ENCODE results near the gene LATS2.

LATS2 gene

GRCh38 chr13:21046203-21046602 is 15.2 kb downstream of the LATS2 start:
- DNase-seq, result no peak

- DNase-seq, result no peak
These were observed 16.3 kb downstream of the LATS2 start for GRCh38 chr13:21045100-21045499.

DNA sequence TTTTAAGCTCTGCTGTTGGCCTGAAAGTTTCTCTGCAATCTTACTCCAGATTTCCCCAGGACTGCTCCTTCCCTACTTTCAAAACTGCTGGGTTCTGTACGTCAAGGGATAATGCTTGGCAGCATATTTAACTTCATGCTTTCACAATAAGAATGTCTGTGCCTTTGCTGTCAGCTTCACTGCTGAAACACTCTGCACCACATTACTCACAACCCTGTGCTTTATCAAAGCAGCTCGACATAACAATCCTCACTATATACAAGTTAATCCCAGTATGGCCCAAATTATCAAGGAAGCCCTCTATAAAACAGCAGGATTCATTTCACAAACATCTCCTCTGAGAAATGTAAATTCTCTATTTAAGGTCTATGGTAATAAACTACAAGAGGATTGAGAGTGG is 17.5 kb downstream of the LATS2 start:
- no peak for DNase-seq

DNA sequence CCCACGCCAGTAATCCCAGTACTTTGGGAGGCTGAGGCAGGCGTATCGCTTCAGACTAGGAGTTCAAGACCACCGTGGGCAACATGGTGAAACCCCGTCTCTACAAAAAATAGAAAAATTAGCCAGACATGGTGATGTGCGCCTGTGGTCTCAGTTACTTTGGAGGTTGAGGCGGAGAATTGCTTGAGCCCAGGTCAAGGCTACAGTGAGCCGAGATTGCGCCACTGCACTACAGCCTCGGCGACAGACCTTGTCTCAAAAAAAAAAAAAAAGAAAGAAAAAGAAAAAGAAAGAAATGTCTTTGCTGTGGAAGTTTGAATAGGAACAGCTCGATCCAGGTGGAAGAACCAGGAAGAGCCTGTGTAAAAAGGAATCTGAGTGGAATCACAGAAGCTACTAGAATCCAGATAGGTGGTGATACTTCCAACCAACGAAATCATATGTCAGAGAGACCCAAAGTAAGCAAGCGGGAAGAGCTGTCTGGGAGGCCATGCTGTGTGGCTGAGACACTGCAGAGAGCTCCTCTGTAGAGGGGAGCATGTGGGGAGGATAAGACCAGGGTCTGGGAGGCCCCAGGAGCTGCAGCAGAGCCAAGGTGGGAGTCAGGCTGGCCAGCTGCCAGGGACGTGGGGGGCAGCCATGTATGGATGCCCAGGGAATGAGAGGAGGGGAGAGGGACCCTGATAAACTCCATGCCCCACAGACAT is 21.1 kb downstream of the LATS2 start:
- no peak for DNase-seq

GRCh38 chr13:21039097-21039800 is 22.1 kb downstream of the LATS2 start:
- no peak for DNase-seq

- no peak for DNase-seq
These were observed 23.7 kb downstream of the LATS2 start for GRCh38 chr13:21037656-21038055.

DNA sequence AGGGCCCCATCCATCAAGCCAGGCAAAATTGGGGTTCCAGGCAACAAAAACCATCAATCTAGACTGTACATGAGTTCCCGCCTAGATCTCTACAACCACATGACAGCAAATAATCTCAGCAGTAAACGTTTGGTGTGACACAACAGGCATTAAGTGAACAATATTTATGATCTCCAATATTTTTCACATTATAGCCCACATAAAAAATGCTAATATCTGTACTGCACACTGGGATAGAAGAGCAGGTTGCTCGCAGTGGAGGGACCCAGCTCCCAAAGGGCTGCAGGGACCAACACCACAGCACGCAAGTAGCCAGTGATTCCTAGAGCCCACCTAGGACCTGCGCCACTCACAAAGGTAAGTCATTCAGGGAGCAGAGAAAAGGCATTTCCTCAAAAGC is 25.9 kb downstream of the LATS2 start:
- DNase-seq, result no peak

DNA sequence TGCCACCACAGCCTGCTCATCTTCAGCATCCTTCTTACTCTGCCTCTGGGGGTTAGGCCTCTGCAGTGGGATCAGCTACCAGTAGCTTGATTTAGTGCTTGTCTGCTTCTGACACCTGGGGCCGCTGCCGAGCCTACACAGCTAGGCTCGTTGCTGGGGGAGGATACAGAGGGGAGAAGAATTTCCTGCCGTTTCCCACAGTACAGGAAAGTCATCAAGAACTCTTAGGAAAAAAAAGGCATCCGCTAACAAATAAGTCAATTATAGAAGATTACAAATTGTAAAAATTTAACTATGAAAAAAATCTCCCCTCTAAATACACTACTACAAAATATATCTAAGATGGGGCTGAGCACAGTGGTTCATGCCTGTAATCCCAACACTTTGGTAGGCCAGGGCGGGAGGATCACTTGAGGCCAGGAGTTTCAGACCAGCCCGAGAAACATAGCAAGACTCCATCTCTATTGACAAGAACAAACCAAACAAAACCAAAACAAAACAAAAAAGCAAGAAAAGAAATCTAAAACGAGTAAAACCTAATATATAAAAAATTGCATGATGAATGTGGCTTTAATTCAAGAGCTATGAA is 26.7 kb downstream of the LATS2 start:
- DNase-seq, result no peak

DNA sequence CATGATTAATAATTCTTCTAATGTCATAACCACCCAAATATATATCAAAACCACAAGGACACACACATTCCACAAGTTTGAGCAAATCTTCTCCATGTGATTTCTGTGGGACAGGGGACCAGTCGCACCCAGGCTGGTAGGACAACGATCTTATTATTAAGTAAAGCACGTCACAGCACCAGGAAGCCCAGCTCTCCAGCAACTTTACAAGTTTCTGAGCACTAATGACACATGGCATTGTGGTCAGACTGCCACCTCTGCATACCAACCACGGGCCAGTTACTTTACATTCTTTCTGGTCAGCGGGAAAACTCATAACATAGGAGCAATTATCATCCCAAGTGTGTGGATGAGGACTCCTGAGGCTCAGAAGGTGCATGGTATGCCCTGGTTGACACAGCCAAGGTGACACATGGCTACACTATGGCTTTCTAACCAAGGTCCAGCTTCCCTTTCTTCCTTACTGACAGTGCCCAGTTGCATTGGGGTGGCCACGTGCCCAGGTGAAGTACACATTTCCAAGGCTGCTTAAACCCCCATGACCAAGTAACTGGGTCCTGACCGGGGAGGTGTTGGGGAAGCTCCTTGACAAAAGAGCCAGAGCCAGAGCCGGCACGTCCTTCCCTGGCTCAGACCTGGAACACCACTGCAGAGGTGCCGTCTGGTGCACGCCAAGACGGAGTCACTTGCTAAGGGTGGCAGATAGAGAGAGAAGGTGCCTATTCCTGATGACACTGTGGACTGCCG is 27.4 kb downstream of the LATS2 start:
- no peak for DNase-seq

DNA sequence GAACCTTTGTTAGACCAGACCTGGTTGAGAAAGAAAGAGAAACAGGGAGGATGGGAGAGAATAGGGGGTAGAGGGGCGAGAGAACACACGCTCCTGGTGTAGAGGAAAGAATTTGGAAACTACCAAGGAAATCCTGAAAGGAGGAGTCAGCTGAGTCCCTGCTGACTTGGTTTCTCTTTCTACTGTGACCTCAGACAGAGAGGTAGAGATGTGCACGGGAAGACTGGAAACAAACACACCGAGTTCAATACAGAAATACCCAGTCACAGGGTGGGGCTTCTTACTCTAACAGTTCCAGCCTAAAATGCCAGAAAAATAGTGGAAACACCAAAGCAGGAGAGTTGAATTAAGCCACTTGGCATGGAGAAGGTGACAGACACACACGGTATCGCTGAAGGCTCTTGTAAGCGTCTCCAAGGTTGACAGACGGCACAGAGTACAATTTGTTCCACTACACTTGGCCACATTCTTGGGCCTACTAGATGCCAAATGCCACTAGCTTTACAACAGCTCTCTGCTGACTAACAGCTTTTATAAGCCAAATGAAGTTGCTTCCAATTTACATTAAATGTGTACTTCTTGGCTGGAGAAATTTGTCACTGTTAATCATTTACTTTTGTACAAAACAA is 28.1 kb downstream of the LATS2 start:
- DNase-seq, result no peak

DNA sequence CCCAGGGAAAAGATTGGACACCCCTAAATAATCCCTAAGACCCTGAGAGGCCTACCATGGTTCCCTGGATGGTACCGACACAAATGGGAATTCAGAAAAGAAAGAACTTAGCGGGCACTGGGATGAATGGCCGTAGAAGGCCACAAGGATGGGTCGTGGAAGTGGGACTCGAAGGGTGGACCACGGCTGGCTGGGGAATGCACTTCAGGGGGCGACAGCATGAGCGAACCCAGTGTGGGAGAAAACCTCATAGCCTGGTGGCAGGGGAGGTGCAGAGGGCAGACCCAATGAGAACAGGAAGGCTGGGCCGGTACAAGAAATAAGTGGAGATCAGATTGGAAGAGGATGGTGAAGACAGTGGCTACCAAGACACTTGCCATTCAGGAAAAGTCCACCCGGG is 28.7 kb downstream of the LATS2 start:
- no peak for DNase-seq

- DNase-seq, result no peak
These were observed 29.7 kb downstream of the LATS2 start for GRCh38 chr13:21031594-21032275.

- no peak for DNase-seq
These were observed 35.8 kb downstream of the LATS2 start for GRCh38 chr13:21025539-21025938.

- DNase-seq, result no peak
These were observed 39.1 kb downstream of the LATS2 start for GRCh38 chr13:21022056-21022979.

DNA sequence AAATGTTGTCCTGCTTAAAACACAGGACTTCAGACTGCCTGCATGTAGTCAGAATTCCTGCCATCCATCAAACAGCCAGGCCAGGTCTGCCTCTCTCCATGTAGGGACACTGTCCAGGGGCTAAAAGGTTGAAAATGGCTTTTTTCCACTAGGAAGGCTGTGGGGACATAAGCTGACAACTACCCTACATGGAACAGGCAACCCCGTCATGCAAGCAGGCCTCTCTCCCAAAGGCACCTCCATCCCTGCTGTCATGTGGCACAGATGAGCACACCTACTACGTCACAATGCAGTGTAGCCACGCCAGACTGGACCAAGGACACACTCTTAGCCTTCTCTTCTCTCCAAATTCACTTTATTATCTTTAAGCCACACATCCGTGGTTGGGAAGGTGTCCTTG is 40.8 kb downstream of the LATS2 start:
- DNase-seq, result no peak

DNA sequence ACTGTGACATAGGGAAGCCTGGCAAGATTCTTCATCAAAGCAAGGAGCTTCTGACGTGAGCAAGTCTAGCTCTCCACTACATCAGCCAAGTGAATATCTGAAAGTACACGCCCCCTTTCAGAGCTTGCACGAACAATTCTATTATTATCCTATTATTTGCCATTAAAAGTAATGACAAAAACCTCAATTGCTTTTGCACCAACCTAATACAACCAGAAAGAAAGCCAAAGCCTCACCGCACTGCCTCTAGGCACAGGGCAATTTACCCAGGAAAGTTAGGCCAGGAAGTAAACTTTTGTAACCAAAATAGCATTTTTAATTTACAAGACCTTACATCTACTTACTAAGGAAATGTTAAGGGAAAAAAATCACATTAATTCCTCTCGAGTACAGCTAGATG is 41.2 kb downstream of the LATS2 start:
- no peak for DNase-seq

DNA sequence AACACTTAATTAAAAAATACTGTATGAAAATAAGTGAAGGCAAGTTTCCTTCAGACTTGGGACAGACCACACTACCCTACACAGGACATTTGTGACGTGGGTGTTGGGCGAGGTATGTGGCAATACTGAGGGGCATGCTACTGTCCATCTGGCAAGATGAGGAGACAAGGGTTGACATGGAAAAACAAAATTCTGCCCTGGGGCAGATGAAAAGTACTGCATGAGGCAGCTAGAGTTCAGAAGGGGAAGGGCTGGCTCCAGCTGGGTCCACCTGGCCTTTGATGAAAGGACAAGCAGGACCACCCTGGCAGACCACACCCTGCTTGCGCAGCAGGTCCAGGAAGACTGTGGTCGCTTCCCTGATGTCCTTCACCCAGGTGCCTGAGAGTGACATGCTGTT is 43.2 kb downstream of the LATS2 start:
- no peak for DNase-seq

DNA sequence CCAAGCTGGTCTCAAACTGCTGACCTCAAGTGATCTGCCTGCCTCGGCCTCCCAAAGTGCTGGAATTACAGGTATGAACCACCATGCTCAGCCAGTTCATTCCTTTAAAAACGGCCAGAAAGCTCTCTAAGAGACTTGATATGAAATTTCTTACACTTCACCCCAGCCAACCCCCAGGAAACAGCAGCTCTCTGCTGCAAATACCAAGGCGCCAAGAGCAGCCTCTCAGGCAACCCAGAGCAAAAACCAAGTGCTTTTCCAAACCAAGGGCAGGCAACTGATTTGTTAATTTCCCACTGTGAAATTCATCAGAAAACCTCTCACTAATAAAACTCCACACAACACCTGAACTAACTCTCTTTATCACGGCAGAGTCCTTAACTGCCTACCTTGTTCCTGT is 44.9 kb downstream of the LATS2 start:
- DNase-seq, result no peak

GRCh38 chr13:21015284-21015683 is 46.1 kb downstream of the LATS2 start:
- DNase-seq, result no peak

- no peak for DNase-seq
These were observed 46.8 kb downstream of the LATS2 start for GRCh38 chr13:21014502-21015170.

DNA sequence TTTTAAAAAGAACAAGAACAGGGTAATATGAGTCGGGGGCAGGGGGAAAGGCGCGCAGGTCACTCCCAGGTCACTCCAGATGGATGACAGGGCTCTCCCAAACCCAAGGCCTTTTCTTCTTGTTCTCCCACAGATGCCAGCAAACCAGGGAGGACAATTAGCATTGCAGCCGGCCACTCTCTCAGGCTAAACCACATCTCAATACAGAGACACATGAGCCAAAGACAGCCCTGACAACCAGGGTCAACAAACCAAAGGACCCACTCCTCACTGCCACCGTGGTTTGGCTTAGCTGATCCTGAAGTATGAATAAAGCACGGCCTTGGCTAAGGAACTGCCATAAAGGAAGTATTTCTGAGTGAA is 47.3 kb downstream of the LATS2 start:
- no peak for DNase-seq
